GM18520 (cell line): ENCODE measurements around the gene EFCAB11.

Experiments
- ATAC-seq: cut with Tn5 transposase; IDR thresholded peaks from one replicate; pipeline ENCODE4 v1.9.1; 2021; ENCODE audit not compliant: unreplicated experiment

The EFCAB11 gene

GRCh38 chr14:89954070-89955021 lies at the start of gene EFCAB11:
TSS of gene EFCAB11 (minus strand) at chr14:89954730. CDS start at chr14:89954660, 70 bp downstream.
- ATAC-seq, result peak; percentile 85

- no peak for ATAC-seq
These were observed 49.2 kb upstream of the EFCAB11 start for GRCh38 chr14:90003526-90004307.

- no peak for ATAC-seq
These were observed 46.4 kb upstream of the EFCAB11 start for GRCh38 chr14:90000935-90001334.

GRCh38 chr14:89996963-89997362 lies 42.4 kb upstream of the EFCAB11 start:
- ATAC-seq, result no peak

GRCh38 chr14:89992273-89992672 lies 37.7 kb upstream of the EFCAB11 start:
- ATAC-seq, result no peak

- no peak for ATAC-seq
These were observed 36.2 kb upstream of the EFCAB11 start for GRCh38 chr14:89990623-89991275.

- ATAC-seq, result no peak
These were observed 35.7 kb upstream of the EFCAB11 start for GRCh38 chr14:89990218-89990617.

GRCh38 chr14:89988787-89989186 lies 34.3 kb upstream of the EFCAB11 start:
- ATAC-seq, result no peak

- ATAC-seq, result no peak
These were observed 32.6 kb upstream of the EFCAB11 start for GRCh38 chr14:89987161-89987475.

GRCh38 chr14:89986462-89987160 lies 32.1 kb upstream of the EFCAB11 start:
- ATAC-seq, result no peak

- no peak for ATAC-seq
These were observed 28.8 kb upstream of the EFCAB11 start for GRCh38 chr14:89983375-89983774.

GRCh38 chr14:89978656-89979055 lies 24.1 kb upstream of the EFCAB11 start:
- no peak for ATAC-seq

GRCh38 chr14:89977668-89978067 lies 23.1 kb upstream of the EFCAB11 start:
- no peak for ATAC-seq

- no peak for ATAC-seq
These were observed 18.8 kb upstream of the EFCAB11 start for GRCh38 chr14:89973234-89973823.

- ATAC-seq, result no peak
These were observed 11.3 kb upstream of the EFCAB11 start for GRCh38 chr14:89965839-89966238.

GRCh38 chr14:89963288-89963978 lies 8.9 kb upstream of the EFCAB11 start:
- ATAC-seq, result no peak

- ATAC-seq, result no peak
These were observed 6.4 kb upstream of the EFCAB11 start for GRCh38 chr14:89960914-89961313.

- no peak for ATAC-seq
These were observed 5.4 kb upstream of the EFCAB11 start for GRCh38 chr14:89959853-89960445.

- ATAC-seq, result no peak
These were observed 4.4 kb upstream of the EFCAB11 start for GRCh38 chr14:89958966-89959365.

GRCh38 chr14:89957791-89958190 lies 3.3 kb upstream of the EFCAB11 start:
- no peak for ATAC-seq
